GM11168 (cell line): ENCODE data around the gene CASKIN2.

Experiments
- in situ Hi-C: fragments of 300-500 bp; cut with MboI; formaldehyde crosslinking; loops from one replicate; pipeline ENCODE4 v1.12.0; 2022; ENCODE audit warnings: low sequenced_read_pairs; ENCODE audit not compliant: unreplicated experiment

CASKIN2 gene, protein sequence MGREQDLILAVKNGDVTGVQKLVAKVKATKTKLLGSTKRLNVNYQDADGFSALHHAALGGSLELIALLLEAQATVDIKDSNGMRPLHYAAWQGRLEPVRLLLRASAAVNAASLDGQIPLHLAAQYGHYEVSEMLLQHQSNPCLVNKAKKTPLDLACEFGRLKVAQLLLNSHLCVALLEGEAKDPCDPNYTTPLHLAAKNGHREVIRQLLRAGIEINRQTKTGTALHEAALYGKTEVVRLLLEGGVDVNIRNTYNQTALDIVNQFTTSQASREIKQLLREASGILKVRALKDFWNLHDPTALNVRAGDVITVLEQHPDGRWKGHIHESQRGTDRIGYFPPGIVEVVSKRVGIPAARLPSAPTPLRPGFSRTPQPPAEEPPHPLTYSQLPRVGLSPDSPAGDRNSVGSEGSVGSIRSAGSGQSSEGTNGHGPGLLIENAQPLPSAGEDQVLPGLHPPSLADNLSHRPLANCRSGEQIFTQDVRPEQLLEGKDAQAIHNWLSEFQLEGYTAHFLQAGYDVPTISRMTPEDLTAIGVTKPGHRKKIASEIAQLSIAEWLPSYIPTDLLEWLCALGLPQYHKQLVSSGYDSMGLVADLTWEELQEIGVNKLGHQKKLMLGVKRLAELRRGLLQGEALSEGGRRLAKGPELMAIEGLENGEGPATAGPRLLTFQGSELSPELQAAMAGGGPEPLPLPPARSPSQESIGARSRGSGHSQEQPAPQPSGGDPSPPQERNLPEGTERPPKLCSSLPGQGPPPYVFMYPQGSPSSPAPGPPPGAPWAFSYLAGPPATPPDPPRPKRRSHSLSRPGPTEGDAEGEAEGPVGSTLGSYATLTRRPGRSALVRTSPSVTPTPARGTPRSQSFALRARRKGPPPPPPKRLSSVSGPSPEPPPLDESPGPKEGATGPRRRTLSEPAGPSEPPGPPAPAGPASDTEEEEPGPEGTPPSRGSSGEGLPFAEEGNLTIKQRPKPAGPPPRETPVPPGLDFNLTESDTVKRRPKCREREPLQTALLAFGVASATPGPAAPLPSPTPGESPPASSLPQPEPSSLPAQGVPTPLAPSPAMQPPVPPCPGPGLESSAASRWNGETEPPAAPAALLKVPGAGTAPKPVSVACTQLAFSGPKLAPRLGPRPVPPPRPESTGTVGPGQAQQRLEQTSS (N-terminal part only)

GRCh38 chr17:75515496-75516254 lies at the start of gene CASKIN2:
CASKIN2 (minus strand) TSS chr17:75515537; CDS start chr17:75513804, 1,733 bp downstream.
- in situ Hi-C loops, result no loop called here

DNA sequence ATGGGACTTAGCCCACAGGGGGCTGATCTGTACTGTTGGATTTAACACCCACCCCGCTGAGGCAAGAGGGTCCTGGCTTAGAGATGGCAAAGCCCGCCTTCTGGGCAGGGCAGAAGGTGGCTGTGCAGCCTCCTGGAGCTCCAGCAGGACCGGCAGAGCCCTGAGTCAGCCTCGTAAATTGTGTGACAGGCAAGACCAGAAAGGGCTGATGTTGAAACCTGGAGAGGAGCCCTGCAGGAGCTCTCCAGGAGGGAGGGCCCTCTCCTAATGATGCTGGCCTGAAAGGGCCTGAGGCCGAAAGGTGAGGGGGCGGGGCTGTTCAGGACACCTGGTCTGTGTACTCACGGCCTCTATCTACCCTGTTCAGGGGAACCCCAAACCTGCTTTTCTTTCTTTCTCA lies 49.7 kb upstream of the CASKIN2 start:
- in situ Hi-C loops, result no loop called here

DNA sequence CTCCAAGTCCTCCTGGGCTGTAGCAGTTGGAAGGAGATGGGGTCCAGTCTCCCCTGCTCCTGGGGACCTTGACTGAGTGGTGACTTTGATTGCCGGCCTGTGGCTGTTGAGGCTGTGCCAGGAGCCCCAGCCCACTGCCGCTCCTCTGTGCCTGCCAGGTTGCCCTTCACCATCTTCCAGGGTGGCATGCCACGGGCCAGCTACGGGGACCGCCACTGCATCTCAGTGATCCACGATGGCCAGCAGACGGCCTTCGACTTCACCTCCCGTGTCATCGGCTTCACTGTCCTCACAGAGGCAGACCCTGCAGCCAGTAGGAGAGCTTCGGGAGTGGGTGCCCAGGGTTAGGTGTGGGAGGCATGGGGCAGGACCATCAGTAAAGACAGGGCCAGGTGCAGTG lies 48.9 kb upstream of the CASKIN2 start:
- in situ Hi-C loops, result no loop called here

GRCh38 chr17:75563063-75563758 lies 47.9 kb upstream of the CASKIN2 start:
- in situ Hi-C loops, result no loop called here

DNA sequence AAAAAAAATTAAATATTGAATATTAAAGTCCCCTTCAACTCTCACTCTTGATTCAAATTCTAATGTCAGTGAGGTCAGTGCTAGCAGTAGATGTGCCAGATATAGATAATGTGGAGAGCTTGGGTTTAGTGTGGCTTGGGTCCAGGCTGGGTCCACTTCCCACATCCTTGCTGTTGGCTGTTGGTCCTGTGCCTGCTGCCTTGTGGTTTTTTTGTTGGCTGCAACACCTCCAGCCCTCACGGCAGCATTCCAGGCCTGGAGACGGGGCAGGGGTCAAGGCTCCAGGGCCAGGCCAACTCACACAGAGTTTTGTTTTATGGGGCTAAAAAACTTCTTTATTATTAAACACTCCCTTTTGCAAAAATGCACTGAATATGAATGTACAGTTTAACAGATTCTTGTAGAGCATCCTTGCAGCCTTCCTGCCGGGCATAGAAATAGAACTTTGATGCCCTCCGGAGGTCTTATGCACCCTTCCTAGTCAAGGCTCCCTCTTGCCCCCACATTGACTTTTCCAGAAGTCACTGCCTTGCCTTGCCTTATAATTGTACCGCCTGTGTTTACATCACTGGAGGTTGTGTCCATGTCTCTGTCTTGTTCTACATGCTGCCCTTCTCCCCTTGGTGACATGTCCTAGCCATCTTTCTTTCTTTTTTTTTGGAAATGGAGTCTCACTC lies 46.7 kb upstream of the CASKIN2 start:
- in situ Hi-C loops, result no loop called here

DNA sequence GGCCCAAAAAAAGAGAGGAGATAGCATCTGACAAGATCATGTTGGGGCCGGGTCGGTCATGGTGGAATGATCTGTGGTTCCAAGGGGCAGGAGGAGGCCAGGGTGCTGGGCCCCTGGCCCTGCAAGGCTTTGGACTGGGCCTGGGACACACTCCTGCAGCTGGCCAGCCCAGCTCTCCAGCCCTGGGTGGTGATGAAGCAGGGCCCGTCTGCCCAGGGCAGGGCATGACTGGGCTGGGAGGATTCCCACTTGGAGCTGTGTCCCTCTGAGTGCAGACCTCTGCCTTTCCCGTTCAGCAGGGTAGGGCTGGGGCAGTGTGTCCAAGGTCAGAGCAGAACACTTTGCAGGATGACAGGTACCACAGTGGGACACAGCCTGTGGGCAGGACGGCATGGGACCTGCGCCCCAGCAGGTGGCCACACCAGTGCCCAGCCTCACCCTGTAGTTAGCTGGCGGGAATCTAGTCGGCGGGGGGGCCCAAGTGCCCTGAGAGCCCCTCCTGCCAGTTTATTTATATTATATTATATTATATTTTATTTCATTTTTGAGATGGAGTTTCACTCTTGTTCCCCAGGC lies 44.7 kb upstream of the CASKIN2 start:
- in situ Hi-C loops, result no loop called here

- in situ Hi-C loops, result no loop called here
Observed at GRCh38 chr17:75558666-75559530, 43.6 kb upstream of the CASKIN2 start.

GRCh38 chr17:75557852-75558665 lies 42.7 kb upstream of the CASKIN2 start:
- in situ Hi-C loops, result no loop called here

DNA sequence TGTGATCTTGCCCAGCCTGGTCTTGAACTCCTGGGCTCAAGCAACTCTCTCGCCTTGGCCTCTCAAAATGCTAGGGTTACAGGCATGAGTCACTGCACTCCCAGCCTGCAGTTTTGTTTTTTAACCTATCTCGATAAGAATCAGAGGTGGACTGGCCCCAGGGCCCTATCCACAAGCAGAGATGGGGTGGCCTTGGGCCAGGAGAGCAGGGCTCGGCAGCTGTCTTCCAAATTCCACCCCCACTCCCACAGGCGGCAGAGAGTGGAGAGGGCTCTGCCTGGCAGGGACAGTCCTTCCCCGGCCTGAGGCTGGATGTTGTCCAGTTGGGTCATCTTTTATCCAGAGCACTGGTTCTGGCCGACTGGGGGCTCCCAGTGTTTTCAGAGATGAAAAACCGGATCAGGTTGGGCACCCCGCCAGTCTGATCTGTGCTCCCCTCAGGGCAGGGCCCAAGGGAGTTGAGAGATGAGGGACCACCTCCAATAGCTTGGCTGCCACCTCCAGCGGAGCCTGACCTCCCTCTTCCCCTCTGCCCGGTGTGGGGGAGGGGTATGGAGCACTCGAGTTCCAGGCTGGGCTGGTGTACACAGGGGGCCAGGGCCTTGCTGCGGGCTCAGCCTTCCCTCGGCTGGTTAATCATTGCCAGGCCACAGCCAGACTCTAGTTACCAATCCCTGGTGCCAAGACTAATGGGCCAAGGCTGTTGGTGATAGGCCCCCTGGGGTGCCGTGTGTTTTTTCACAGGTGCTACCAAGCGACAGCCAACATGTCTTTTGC lies 41.9 kb upstream of the CASKIN2 start:
- in situ Hi-C loops, result no loop called here

DNA sequence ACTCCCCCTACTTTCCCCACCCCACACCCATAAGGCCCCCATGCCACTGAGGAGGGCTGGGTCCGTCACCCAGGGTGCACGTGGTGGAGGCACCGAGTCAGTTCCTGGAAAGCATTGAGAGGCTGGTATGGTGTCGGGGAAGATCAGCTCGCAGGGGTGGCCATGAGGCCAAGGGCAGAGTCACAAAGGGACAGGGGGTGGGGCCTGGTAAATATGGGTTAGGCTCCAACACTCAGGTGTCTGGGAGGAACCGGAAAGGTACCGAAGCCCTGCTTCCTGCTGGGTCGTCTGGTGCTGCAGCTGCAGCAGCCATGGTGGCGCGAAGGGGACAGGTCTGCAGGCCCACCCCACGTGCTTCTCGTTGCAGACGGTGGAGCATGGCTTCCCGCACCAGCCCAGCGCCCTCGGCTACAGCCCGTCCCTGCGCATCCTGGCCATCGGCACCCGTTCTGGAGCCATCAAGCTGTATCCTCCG lies 40.4 kb upstream of the CASKIN2 start:
- in situ Hi-C loops, result no loop called here

GRCh38 chr17:75553295-75554110 lies 38.2 kb upstream of the CASKIN2 start:
- in situ Hi-C loops, result no loop called here

GRCh38 chr17:75552425-75553294 lies 37.3 kb upstream of the CASKIN2 start:
- in situ Hi-C loops, result no loop called here

GRCh38 chr17:75551266-75551665 lies 35.9 kb upstream of the CASKIN2 start:
- in situ Hi-C loops, result no loop called here

- in situ Hi-C loops, result no loop called here
Observed at GRCh38 chr17:75550139-75550465, 34.8 kb upstream of the CASKIN2 start.
